Activated CD8-positive, alpha-beta T cell treated with anti-CD3 and anti-CD28 coated beads for 36 hours (primary cell): ENCODE results near the gene CAPRIN1. TPM values are rescaled to one million over a fixed set of nuclear protein-coding genes. Genes with fewer than 3 reads are reported as not detected.

Experiments
- ATAC-seq: fragments of 200-7000 bp; cut with Tn5 transposase; one replicate; pipeline ENCODE4 v1.10.0; 2021; ENCODE audit warnings: mild to moderate bottlenecking, moderate library complexity
- CTCF ChIA-PET: fragments of 350-600 bp; sonication (Branson Sonifier 250); formaldehyde crosslinking; loops from one replicate; lab custom pipeline; 2021; ENCODE audit warnings: antibody characterized with exemption; lab: Charles Lee
- POLR2A ChIA-PET: fragments of 350-600 bp; sonication (Branson Sonifier 250); formaldehyde crosslinking; loops from one replicate; lab custom pipeline; 2021; ENCODE audit warnings: antibody characterized with exemption; lab: Charles Lee
- DNase-seq: peaks from one replicate; pipeline ENCODE4 v3.0.0-alpha.2; 2020
- H3K27ac Mint-ChIP-seq: one replicate; pipeline ENCODE4 v1.8.0; 2021; ENCODE audit warnings: mild to moderate bottlenecking, mixed read lengths
- H3K27me3 Mint-ChIP-seq: one replicate; pipeline ENCODE4 v1.8.0; 2021; ENCODE audit warnings: mixed read lengths
- H3K36me3 Mint-ChIP-seq: one replicate; pipeline ENCODE4 v1.8.0; 2021; ENCODE audit warnings: low read depth, mixed read lengths
- H3K4me1 Mint-ChIP-seq: one replicate; pipeline ENCODE4 v1.8.0; 2021; ENCODE audit warnings: low read depth, mixed read lengths
- H3K4me3 Mint-ChIP-seq: one replicate; pipeline ENCODE4 v1.8.0; 2021; ENCODE audit warnings: mild to moderate bottlenecking, moderate library complexity, mixed read lengths
- H3K9me3 Mint-ChIP-seq: one replicate; pipeline ENCODE4 v1.8.0; 2021; ENCODE audit warnings: mixed read lengths
- CTCF ChIP-seq: fragments of 200-600 bp; IDR thresholded peaks from one replicate; pipeline ENCODE4 v1.8.0; 2022; ENCODE audit warnings: antibody characterized with exemption, mild to moderate bottlenecking
- intact Hi-C: fragments of 100-400 bp; cut with micrococcal nuclease; formaldehyde crosslinking; loops from one replicate; pipeline ENCODE4 v1.10.0; 2022
- total RNA-seq, 2 experiments: library from RNA; stranded (reverse); gene quantifications; one replicate each; pipeline ENCODE4 v1.2.3, GENCODE V29; 2021

Gene CAPRIN1
- total RNA-seq, 2 experiments from 2014 or later = 297 to 328 TPM

- Mint-ChIP-seq H3K4me3 (no peak overlapping the region), H3K4me1 (no peaks in the 10 kb centered on the region), H3K27ac (no peak overlapping the region), H3K27me3 (no peaks in the 10 kb centered on the region), H3K36me3 (no peaks in the 10 kb centered on the region), H3K9me3 (no peaks in the 10 kb centered on the region)
- ATAC-seq (no peak), DNase-seq (no peak)
- ChIA-PET POLR2A (interaction anchor here (0.9 kb wide), 1 partner anchor 23 kb away, joined by 4 read pairs; no protein-coding TSS in a partner anchor), CTCF (interaction anchor here (0.8 kb wide), 1 partner anchor 57 kb away, joined by 3 read pairs; no protein-coding TSS in a partner anchor)
- intact Hi-C loops = no loop called here
- TF ChIP-seq CTCF = no peak
Measured at GRCh38 chr11:34027516-34028408, 23.8 kb upstream of the CAPRIN1 start.

- intact Hi-C loops = no loop called here
- ATAC-seq (no peak), DNase-seq (no peak)
- ChIA-PET CTCF (interaction anchor here (0.8 kb wide), 1 partner anchor 57 kb away, joined by 3 read pairs; no protein-coding TSS in a partner anchor), POLR2A (no interaction called here)
- no peaks in the 10 kb centered on the region for H3K9me3 Mint-ChIP-seq
- no peaks in the 10 kb centered on the region for H3K4me1 Mint-ChIP-seq
- no peaks in the 10 kb centered on the region for H3K27me3 Mint-ChIP-seq
- H3K36me3 Mint-ChIP-seq = no peaks in the 10 kb centered on the region
- no peak overlapping the region for H3K4me3 Mint-ChIP-seq
- no peak overlapping the region for H3K27ac Mint-ChIP-seq
- no peak for TF ChIP-seq CTCF
Measured at GRCh38 chr11:34028425-34028824, 23.1 kb upstream of the CAPRIN1 start.

GRCh38 chr11:34029176-34029575, 22.4 kb upstream of the CAPRIN1 start:
- TF ChIP-seq CTCF = no peak
- ATAC-seq (no peak), DNase-seq (no peak)
- H3K36me3 Mint-ChIP-seq = no peaks in the 10 kb centered on the region
- intact Hi-C loops = no loop called here
- H3K4me1 Mint-ChIP-seq = no peaks in the 10 kb centered on the region
- H3K9me3 Mint-ChIP-seq = no peaks in the 10 kb centered on the region
- H3K27ac Mint-ChIP-seq = no peak overlapping the region
- ChIA-PET POLR2A (no interaction called here), CTCF (no interaction called here)
- H3K27me3 Mint-ChIP-seq = no peaks in the 10 kb centered on the region
- H3K4me3 Mint-ChIP-seq = no peak overlapping the region

- no peaks in the 10 kb centered on the region for H3K27me3 Mint-ChIP-seq
- no peak for TF ChIP-seq CTCF
- H3K27ac Mint-ChIP-seq = no peak overlapping the region
- no peaks in the 10 kb centered on the region for H3K36me3 Mint-ChIP-seq
- DNase-seq (no peak), ATAC-seq (no peak)
- ChIA-PET CTCF (no interaction called here), POLR2A (interaction anchor here (1.0 kb wide), 1 partner anchor 235 kb away, joined by 3 read pairs; no protein-coding TSS in a partner anchor)
- H3K4me3 Mint-ChIP-seq = no peak overlapping the region
- H3K4me1 Mint-ChIP-seq = no peaks in the 10 kb centered on the region
- intact Hi-C loops = no loop called here
- H3K9me3 Mint-ChIP-seq = no peaks in the 10 kb centered on the region
Measured at GRCh38 chr11:34030382-34030781, 21.1 kb upstream of the CAPRIN1 start.

- H3K36me3 Mint-ChIP-seq = no peaks in the 10 kb centered on the region
- no peaks in the 10 kb centered on the region for H3K9me3 Mint-ChIP-seq
- H3K27me3 Mint-ChIP-seq = peaks cover 1% of the 10 kb centered on the region
- ChIA-PET POLR2A (no interaction called here), CTCF (no interaction called here)
- DNase-seq (no peak), ATAC-seq (no peak)
- no peak for TF ChIP-seq CTCF
- intact Hi-C loops = no loop called here
- no peak overlapping the region for H3K27ac Mint-ChIP-seq
- H3K4me3 Mint-ChIP-seq = no peak overlapping the region
- no peaks in the 10 kb centered on the region for H3K4me1 Mint-ChIP-seq
Measured at GRCh38 chr11:34033399-34033798, 18.1 kb upstream of the CAPRIN1 start.
